HCT116 (cell line): Measurements from ENCODE around the gene USP32. TPM values are rescaled to one million over a fixed set of nuclear protein-coding genes. Genes with fewer than 3 reads are reported as not detected.
"Not testable (repeated sequence)": the region's sequence is repeated elsewhere in the genome, so short reads cannot be mapped to it uniquely, and the experiment has no call there.

Source experiments
- ATAC-seq: fragments of 200-7000 bp; cut with Tn5 transposase; 2 replicates; pipeline ENCODE4 v1.9.1; 2020; ENCODE audit warnings: mild to moderate bottlenecking, moderate library complexity
- BruUV-seq: library from RNA; stranded (reverse); fragments of 400-500 nt; replicated peaks from 2 replicates; lab custom pipeline; 2021; lab: Mats Ljungman, UMichigan
- CTCF ChIA-PET: fragments of 300-600 bp; sonication (Branson Sonifier 250); formaldehyde crosslinking; loops from one replicate; lab custom pipeline; 2021; ENCODE audit warnings: antibody characterized with exemption; lab: Charles Lee
- POLR2A ChIA-PET: fragments of 300-600, 350-600 bp; sonication (Branson Sonifier 250); formaldehyde crosslinking; loops from one replicate; lab custom pipeline; 2021; ENCODE audit warnings: antibody characterized with exemption; lab: Charles Lee
- RAD21 ChIA-PET, 2 experiments: fragments of 300-600 bp; sonication (Branson Sonifier 250); formaldehyde crosslinking; loops; one replicate each; lab custom pipeline; 2023; ENCODE audit warnings: low total read pairs in 2 of 2; ENCODE audit not compliant: uncharacterized antibody in 2 of 2, unreplicated experiment in 2 of 2, low non-redundant PET in 1 of 2; lab: Charles Lee
- DNase-seq: peaks from one replicate; pipeline ENCODE4 v3.0.0-alpha.2; 2010; ENCODE audit warnings: low read depth, low spot score
- H2AFZ ChIP-seq: fragments of 200-600 bp; shearing (Covaris generic), sonication (generic); 2 replicates; pipeline ENCODE4 v1.6.1; 2017; ENCODE audit warnings: low read depth, mixed run types, mixed read lengths, antibody characterized with exemption, low read length; ENCODE audit not compliant: poor library complexity, severe bottlenecking
- H3K27ac ChIP-seq: 2 replicates; pipeline ENCODE4 v1.5.1; 2012; ENCODE audit warnings: low read depth, low read length
- H3K27me3 ChIP-seq: fragments of 200-600 bp; sonication (generic); 2 replicates; pipeline ENCODE4 v1.6.1; 2016; ENCODE audit warnings: mixed run types, low read length, mixed read lengths; ENCODE audit not compliant: insufficient read depth
- H3K36me3 ChIP-seq, 2 experiments: fragments of 200-500 bp in 1 of 2; fragments of 200-600 bp in 1 of 2; sonication (Bioruptor generic) in 1 of 2; sonication (generic) in 1 of 2; 2 replicates each; pipeline versions ENCODE4 v1.5.1 to v1.6.1; 2014 to 2016; ENCODE audit warnings: low read length in 2 of 2, inconsistent platforms in 1 of 2, mixed read lengths in 1 of 2, mixed run types in 1 of 2; ENCODE audit not compliant: insufficient read depth in 2 of 2, control insufficient read depth in 1 of 2
- H3K4me1 ChIP-seq, 2 experiments: fragments of 200-600 bp in 1 of 2; sonication (generic) in 1 of 2; 2 replicates each; pipeline versions ENCODE4 v1.5.1 to v1.6.1; 2012 to 2017; ENCODE audit warnings: low read length in 2 of 2, inconsistent platforms in 1 of 2, mild to moderate bottlenecking in 1 of 2, mixed read lengths in 1 of 2, mixed run types in 1 of 2, moderate library complexity in 1 of 2; ENCODE audit not compliant: insufficient read depth in 2 of 2, control insufficient read depth in 1 of 2
- H3K4me2 ChIP-seq: fragments of 200-600 bp; sonication (generic); 2 replicates; pipeline ENCODE4 v1.6.1; 2017; ENCODE audit warnings: mixed run types, low read length, mixed read lengths
- H3K4me3 ChIP-seq, 2 experiments: fragments of 200-600 bp in 1 of 2; sonication (generic) in 1 of 2; replicated peaks in 1 of 2; 2 replicates each; pipeline ENCODE4 v1.5.1; 2011 to 2016; ENCODE audit warnings: low read length in 2 of 2, control low read depth in 1 of 2, low read depth in 1 of 2, mild to moderate bottlenecking in 1 of 2, mixed read lengths in 1 of 2, mixed run types in 1 of 2
- H3K79me2 ChIP-seq: fragments of 200-600 bp; sonication (generic); 2 replicates; pipeline ENCODE4 v1.6.1; 2017; ENCODE audit warnings: mild to moderate bottlenecking, mixed run types, low read length, moderate library complexity, mixed read lengths; ENCODE audit not compliant: insufficient read depth
- H3K9ac ChIP-seq: fragments of 200-600 bp; sonication (generic); 2 replicates; pipeline ENCODE4 v1.6.1; 2016; ENCODE audit warnings: low read length, mixed read lengths
- H3K9me2 ChIP-seq: fragments of 200-600 bp; sonication (generic), shearing (Covaris generic); 2 replicates; pipeline ENCODE4 v1.6.1; 2017; ENCODE audit warnings: mixed run types, mild to moderate bottlenecking, moderate library complexity; ENCODE audit not compliant: insufficient read depth
- H3K9me3 ChIP-seq, 2 experiments: fragments of 200-500 bp in 1 of 2; fragments of 200-600 bp in 1 of 2; sonication (Bioruptor generic) in 1 of 2; sonication (generic) in 1 of 2; 2 replicates each; pipeline ENCODE4 v1.6.1; 2014 to 2017; ENCODE audit warnings: low read length in 2 of 2, mixed read lengths in 2 of 2, inconsistent platforms in 1 of 2, low read depth in 1 of 2, mild to moderate bottlenecking in 1 of 2, mixed run types in 1 of 2, moderate library complexity in 1 of 2; ENCODE audit not compliant: control insufficient read depth in 1 of 2, insufficient read depth in 1 of 2
- H4K20me1 ChIP-seq: fragments of 200-600 bp; sonication (generic), shearing (Covaris generic); 2 replicates; pipeline ENCODE4 v1.6.1; 2017; ENCODE audit warnings: mixed run types, mild to moderate bottlenecking, moderate library complexity; ENCODE audit not compliant: insufficient read depth
- intact Hi-C: fragments of 100-400 bp; cut with micrococcal nuclease; formaldehyde crosslinking; loops from 2 replicates; pipeline ENCODE4 v1.10.0; 2022
- total RNA-seq: library from RNA; stranded (reverse); gene quantifications from one replicate; pipeline ENCODE4 v1.2.1, GENCODE V29; 2021; ENCODE audit not compliant: unreplicated experiment

The USP32 gene
- total RNA-seq, 1 experiment from 2014 or later: 67.0 TPM

GRCh38 chr17:60186372-60186771, 205.6 kb downstream of the USP32 start:
- H3K27me3 ChIP-seq, H3K27ac ChIP-seq, ATAC-seq, H2AFZ ChIP-seq, H3K4me2 ChIP-seq, H3K79me2 ChIP-seq, H3K9me3 ChIP-seq, H3K9ac ChIP-seq, H3K9me2 ChIP-seq, DNase-seq, CTCF ChIA-PET, H3K4me3 ChIP-seq, BruUV-seq, H3K4me1 ChIP-seq, POLR2A ChIA-PET, RAD21 ChIA-PET, H4K20me1 ChIP-seq, intact Hi-C loops: not testable (repeated sequence)
- H3K36me3 ChIP-seq: peaks cover 10 to 18% of the 10 kb centered on the region in 2 experiments; a peak in 3 of 4 replicates

DNA sequence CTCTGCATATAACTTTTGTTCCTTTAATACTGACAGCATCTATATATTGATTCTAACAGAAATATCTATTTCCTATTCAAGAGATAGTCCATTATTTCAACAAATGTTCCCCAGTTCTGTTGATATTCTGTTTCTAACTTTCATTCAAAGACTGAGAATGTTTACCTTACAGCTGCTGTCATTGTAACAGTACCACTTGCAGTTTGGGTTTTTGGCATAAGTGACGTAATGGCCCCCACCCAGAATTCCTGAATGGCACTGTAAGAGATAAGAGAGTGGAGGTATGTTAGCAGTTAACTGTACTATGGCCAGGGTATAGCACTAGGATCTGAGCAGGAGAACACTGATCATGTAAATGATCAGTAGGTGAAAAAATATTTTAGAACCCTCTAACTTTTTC, 211.6 kb downstream of the USP32 start:
- H3K9me3 ChIP-seq, POLR2A ChIA-PET, DNase-seq, intact Hi-C loops, H3K27ac ChIP-seq, CTCF ChIA-PET, H2AFZ ChIP-seq, H3K4me3 ChIP-seq, RAD21 ChIA-PET, H3K79me2 ChIP-seq, H3K4me1 ChIP-seq, ATAC-seq, H3K4me2 ChIP-seq, H3K9me2 ChIP-seq, H4K20me1 ChIP-seq, H3K9ac ChIP-seq, H3K27me3 ChIP-seq, BruUV-seq: not testable (repeated sequence)
- peaks cover 8 to 18% of the 10 kb centered on the region in 2 experiments; a peak in 3 of 4 replicates for H3K36me3 ChIP-seq

DNA sequence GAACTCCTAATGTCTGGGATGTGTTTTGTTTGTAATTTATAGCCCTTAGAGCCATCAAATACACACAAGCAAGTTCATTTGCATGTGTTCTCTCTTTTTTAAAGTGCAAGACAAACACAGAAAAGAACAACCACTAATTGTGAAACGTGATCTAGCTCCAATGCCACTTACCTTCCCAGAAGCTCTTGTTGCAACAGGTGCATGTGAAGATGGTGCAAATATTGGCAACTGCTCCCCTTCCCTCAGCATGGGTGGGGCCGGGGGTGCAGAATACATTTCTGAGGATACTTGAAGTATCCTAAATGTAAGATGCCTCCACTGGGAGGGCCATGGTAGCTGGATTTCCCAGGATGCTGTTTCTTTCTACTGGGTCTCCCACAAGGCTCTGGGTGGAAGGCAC, 213.8 kb downstream of the USP32 start:
- H3K4me2 ChIP-seq, intact Hi-C loops, RAD21 ChIA-PET, BruUV-seq, H3K27me3 ChIP-seq, H3K9ac ChIP-seq, H3K4me3 ChIP-seq, H3K27ac ChIP-seq, H3K9me3 ChIP-seq, CTCF ChIA-PET, DNase-seq, H3K79me2 ChIP-seq, POLR2A ChIA-PET, H3K4me1 ChIP-seq, H3K9me2 ChIP-seq, ATAC-seq, H2AFZ ChIP-seq, H4K20me1 ChIP-seq: not testable (repeated sequence)
- H3K36me3 ChIP-seq: peaks cover 8 to 13% of the 10 kb centered on the region in 2 experiments; a peak in 3 of 4 replicates

DNA sequence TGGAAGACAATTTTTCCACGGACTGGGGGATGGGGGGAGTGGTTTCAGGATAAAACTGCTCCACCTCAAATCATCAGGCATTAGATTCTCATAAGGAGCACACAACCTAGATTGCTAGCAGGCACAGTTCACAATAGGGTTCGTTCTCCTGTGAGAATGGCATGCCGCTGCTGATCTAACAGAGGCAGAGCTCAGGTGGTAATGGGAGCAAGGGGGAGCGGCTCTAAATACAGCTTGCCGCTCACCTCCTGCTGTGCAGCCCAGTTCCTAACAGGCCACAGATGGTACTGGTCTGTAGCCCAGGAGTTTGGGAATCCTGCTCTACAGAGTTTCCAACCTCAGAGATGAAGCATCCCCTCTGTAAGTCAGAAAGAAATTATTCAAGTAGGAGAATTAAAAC, 215.2 kb downstream of the USP32 start:
- ATAC-seq, H3K9me3 ChIP-seq, H3K36me3 ChIP-seq, H3K27ac ChIP-seq, H3K4me3 ChIP-seq, POLR2A ChIA-PET, intact Hi-C loops, CTCF ChIA-PET, DNase-seq, RAD21 ChIA-PET, H3K4me2 ChIP-seq, H3K27me3 ChIP-seq, H3K9ac ChIP-seq, H3K79me2 ChIP-seq, H3K9me2 ChIP-seq, H4K20me1 ChIP-seq, H2AFZ ChIP-seq, H3K4me1 ChIP-seq, BruUV-seq: not testable (repeated sequence)
